ENCODE measurements around the gene HEATR9.

The HEATR9 gene, protein sequence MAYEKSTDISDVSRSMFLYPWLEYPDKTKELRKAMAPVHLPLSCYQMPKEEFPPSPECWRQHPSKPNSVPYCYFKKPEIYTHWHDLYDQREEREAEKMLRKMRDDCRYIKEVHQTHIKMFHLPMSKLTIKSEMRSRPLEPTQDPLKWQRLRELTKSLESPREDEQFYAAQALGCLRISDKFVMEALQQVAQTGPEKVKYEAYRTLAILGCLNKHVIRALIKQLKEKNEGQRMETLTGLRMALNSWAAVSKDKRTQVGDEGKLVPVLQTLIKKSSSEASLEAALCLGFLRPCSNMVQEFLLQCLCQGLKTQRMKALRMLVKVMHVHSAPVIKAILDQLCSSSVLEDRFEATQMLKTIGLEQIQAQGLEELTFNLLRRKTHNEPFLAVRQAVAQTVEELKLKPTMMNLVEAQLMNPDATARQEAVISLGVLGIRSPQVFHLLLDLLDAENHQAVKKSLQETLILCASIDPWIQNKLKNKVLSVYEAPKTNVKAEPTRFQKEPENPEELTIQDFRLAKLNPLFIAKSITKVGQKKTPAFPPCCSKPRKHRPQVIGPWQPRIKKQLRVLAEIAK

GRCh38 chr17:35868737-35869136 lies at the start of gene HEATR9:
Gene HEATR9, minus strand, starts transcription at chr17:35868891. Its CDS starts 149 bp downstream, at chr17:35868742.
- no peak within 1 kb of the TSS for H3K27ac ChIP-seq (ENCODE audit: low read depth, low read length)

DNA sequence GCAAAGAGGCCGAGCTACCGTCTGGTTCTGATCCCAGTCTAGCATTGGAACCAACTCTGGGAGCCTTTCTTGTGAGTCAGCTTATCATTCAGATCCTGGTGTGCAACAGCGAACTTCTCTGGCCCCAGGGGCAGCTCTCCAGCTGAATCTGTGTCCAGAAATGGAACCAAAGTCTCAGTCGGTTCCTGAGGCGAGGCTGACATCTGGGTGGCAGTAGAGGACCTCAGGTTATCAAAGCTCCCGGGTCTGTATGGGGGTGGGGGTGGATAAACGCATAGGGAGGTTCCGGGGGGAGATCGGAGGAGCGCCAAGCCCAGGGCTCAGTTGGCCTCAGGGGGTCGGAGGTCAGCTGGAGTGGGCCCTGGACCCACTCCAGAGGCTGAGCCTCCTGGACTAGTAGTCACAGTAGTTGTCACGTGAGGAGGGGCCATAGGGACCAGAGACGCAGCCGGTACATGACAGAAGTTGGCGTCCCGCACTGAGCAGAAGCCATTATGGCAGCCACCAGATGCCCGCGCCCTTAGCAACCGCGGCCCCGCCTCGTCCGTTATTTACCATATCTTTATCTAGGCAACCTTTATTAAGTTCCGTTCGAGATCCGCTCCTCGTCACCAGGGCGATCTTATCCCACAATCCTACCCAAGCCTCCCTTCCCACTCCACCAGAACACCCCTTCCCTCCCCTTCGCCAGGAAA lies 49.0 kb upstream of the HEATR9 start:
- peaks cover 2% of the 10 kb centered on the region; the same call in 1 of the 2 replicates for H3K36me3 ChIP-seq (ENCODE audit: control insufficient read depth, insufficient read depth, low read length)
- no peak overlapping the region for H3K27ac ChIP-seq (ENCODE audit: low read depth, low read length)
- no peaks in the 10 kb centered on the region for H3K27me3 ChIP-seq (ENCODE audit: control insufficient read depth, insufficient read depth, low read length)
- H3K9ac ChIP-seq (ENCODE audit: low read depth, low read length) = no peak overlapping the region
- H3K9me3 ChIP-seq (ENCODE audit: control insufficient read depth, insufficient read depth, low read length) = peaks cover 20% of the 10 kb centered on the region
- no peaks in the 10 kb centered on the region for H3K4me1 ChIP-seq (ENCODE audit: control insufficient read depth, insufficient read depth, low read length)
- no peak overlapping the region for H3K4me3 ChIP-seq (ENCODE audit: low read depth, low read length)

More at GRCh38 chr17:35868737-35869136, at the start of gene HEATR9:
- H3K4me3 ChIP-seq (ENCODE audit: low read depth, low read length) = no peak within 1 kb of the TSS
- H3K36me3 ChIP-seq (ENCODE audit: control insufficient read depth, insufficient read depth, low read length) = no peaks in the 10 kb centered on the region
- H3K4me1 ChIP-seq (ENCODE audit: control insufficient read depth, insufficient read depth, low read length) = 0 out of 2 replicates have a peak, but pooled peaks cover 3% of the 10 kb centered on the region
- no peak within 1 kb of the TSS for H3K9ac ChIP-seq (ENCODE audit: low read depth, low read length)
- no peaks in the 10 kb centered on the region for H3K27me3 ChIP-seq (ENCODE audit: control insufficient read depth, insufficient read depth, low read length)
- no peaks in the 10 kb centered on the region for H3K9me3 ChIP-seq (ENCODE audit: control insufficient read depth, insufficient read depth, low read length)

DNA sequence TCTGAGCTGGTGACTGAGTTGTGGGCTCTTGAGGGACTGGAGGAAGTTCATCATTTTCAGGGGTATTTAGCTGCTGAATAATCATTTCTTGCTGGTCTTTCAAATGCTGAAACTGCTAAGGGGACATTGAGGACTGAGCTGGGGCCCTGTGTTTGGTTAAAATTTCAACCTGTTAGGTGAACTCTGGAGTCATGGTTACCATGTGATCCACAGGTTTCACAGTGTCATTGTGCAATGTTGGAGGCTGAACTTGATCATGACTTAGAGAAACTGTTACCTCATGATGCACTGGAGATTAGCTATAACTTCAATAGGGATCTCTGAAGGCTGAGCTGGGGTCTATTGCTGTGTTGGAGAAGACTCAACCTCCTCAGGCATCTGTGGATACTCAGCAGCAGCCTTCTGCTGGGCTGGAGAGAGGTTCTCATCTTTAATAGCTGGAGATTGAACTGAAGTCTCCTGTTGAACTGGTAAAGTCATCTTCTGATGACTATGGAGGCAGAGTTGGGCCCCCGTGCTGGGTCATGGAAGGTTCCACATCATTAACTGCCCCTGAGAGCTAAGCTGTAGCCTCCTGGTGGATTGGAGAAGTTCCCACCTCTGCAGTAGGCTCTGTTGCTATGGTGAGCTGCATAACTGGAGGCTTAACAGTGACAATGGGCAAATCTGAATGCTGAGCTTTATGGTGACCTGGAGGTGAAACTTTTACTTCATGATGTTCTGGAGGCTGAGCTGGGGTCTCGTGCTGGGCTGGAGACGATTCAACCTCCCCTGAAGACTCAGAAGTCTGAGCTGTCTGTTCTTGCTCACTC lies 46.7 kb upstream of the HEATR9 start:
- no peak overlapping the region for H3K4me3 ChIP-seq (ENCODE audit: low read depth, low read length)
- H3K9me3 ChIP-seq (ENCODE audit: control insufficient read depth, insufficient read depth, low read length) = peaks cover 28% of the 10 kb centered on the region
- H3K27ac ChIP-seq (ENCODE audit: low read depth, low read length) = no peak overlapping the region
- H3K9ac ChIP-seq (ENCODE audit: low read depth, low read length) = no peak overlapping the region
- H3K27me3 ChIP-seq (ENCODE audit: control insufficient read depth, insufficient read depth, low read length) = no peaks in the 10 kb centered on the region
- H3K4me1 ChIP-seq (ENCODE audit: control insufficient read depth, insufficient read depth, low read length) = no peaks in the 10 kb centered on the region
- H3K36me3 ChIP-seq (ENCODE audit: control insufficient read depth, insufficient read depth, low read length) = no peaks in the 10 kb centered on the region

- Histone ChIP-seq H3K27ac (ENCODE audit: low read depth, low read length) (no peak overlapping the region), H3K36me3 (ENCODE audit: control insufficient read depth, insufficient read depth, low read length) (no peaks in the 10 kb centered on the region), H3K9ac (ENCODE audit: low read depth, low read length) (no peak overlapping the region), H3K4me1 (ENCODE audit: control insufficient read depth, insufficient read depth, low read length) (no peaks in the 10 kb centered on the region), H3K9me3 (ENCODE audit: control insufficient read depth, insufficient read depth, low read length) (peaks cover 28% of the 10 kb centered on the region), H3K4me3 (ENCODE audit: low read depth, low read length) (no peak overlapping the region), H3K27me3 (ENCODE audit: control insufficient read depth, insufficient read depth, low read length) (no peaks in the 10 kb centered on the region)
Observed at GRCh38 chr17:35914354-35914753, 45.7 kb upstream of the HEATR9 start.

GRCh38 chr17:35913609-35914008 lies 44.9 kb upstream of the HEATR9 start:
- no peak overlapping the region for H3K9ac ChIP-seq (ENCODE audit: low read depth, low read length)
- no peaks in the 10 kb centered on the region for H3K27me3 ChIP-seq (ENCODE audit: control insufficient read depth, insufficient read depth, low read length)
- H3K4me3 ChIP-seq (ENCODE audit: low read depth, low read length) = no peak overlapping the region
- peaks cover 28% of the 10 kb centered on the region for H3K9me3 ChIP-seq (ENCODE audit: control insufficient read depth, insufficient read depth, low read length)
- H3K27ac ChIP-seq (ENCODE audit: low read depth, low read length) = no peak overlapping the region
- H3K36me3 ChIP-seq (ENCODE audit: control insufficient read depth, insufficient read depth, low read length) = no peaks in the 10 kb centered on the region
- no peaks in the 10 kb centered on the region for H3K4me1 ChIP-seq (ENCODE audit: control insufficient read depth, insufficient read depth, low read length)

DNA sequence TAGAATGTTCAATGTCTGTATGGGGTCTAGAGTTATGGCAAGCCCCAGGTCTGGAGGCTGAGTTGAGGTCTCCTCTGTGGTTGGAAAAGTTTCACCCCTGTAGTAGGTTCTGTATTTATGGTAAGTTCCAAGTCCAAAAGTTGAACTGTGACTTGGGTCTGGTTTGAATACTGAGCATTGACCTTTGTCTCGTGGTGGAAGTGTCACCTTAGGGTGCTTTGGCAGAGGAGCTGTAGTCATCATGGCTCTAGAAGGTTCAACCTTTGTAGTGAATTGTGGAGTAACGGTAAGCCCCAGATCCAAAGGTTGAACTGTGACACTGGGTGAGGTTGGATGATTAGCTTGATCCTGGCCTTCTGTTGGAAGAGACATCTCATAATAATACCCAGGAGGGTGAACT lies 44.3 kb upstream of the HEATR9 start:
- peaks cover 28% of the 10 kb centered on the region for H3K9me3 ChIP-seq (ENCODE audit: control insufficient read depth, insufficient read depth, low read length)
- H3K27ac ChIP-seq (ENCODE audit: low read depth, low read length) = no peak overlapping the region
- H3K4me3 ChIP-seq (ENCODE audit: low read depth, low read length) = no peak overlapping the region
- H3K36me3 ChIP-seq (ENCODE audit: control insufficient read depth, insufficient read depth, low read length) = no peaks in the 10 kb centered on the region
- H3K27me3 ChIP-seq (ENCODE audit: control insufficient read depth, insufficient read depth, low read length) = no peaks in the 10 kb centered on the region
- no peaks in the 10 kb centered on the region for H3K4me1 ChIP-seq (ENCODE audit: control insufficient read depth, insufficient read depth, low read length)
- H3K9ac ChIP-seq (ENCODE audit: low read depth, low read length) = no peak overlapping the region

DNA sequence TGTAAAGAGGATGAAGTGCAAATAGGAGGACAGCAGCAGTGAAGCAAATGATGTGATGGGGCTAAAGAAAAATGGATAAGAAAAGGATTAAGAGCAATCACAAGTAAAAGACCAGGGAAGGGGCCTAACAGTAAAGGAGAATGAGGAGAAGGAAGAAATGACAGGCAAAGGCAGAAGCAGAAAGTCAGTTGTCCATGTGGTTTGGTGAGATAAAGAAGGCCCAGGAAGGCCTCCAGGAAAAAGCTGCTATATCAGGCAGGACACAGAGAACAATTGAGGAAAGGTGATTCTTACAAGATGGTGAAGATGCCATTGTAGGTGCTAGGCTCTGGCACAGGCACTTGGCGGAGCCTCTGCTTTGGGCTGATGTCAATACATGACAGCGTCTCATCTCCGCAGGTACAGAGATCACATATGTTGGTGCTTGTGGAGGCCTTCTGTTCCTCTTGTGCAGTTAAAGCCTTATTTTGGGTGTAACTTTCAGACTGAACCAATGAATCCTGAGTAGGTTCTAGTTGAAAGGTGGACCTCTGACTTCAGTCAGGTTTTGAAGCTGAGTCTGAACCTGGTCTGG lies 43.7 kb upstream of the HEATR9 start:
- Histone ChIP-seq H3K27me3 (ENCODE audit: control insufficient read depth, insufficient read depth, low read length) (no peaks in the 10 kb centered on the region), H3K4me3 (ENCODE audit: low read depth, low read length) (no peak overlapping the region), H3K27ac (ENCODE audit: low read depth, low read length) (no peak overlapping the region), H3K9me3 (ENCODE audit: control insufficient read depth, insufficient read depth, low read length) (peaks cover 28% of the 10 kb centered on the region), H3K36me3 (ENCODE audit: control insufficient read depth, insufficient read depth, low read length) (no peaks in the 10 kb centered on the region), H3K9ac (ENCODE audit: low read depth, low read length) (no peak overlapping the region), H3K4me1 (ENCODE audit: control insufficient read depth, insufficient read depth, low read length) (no peaks in the 10 kb centered on the region)

DNA sequence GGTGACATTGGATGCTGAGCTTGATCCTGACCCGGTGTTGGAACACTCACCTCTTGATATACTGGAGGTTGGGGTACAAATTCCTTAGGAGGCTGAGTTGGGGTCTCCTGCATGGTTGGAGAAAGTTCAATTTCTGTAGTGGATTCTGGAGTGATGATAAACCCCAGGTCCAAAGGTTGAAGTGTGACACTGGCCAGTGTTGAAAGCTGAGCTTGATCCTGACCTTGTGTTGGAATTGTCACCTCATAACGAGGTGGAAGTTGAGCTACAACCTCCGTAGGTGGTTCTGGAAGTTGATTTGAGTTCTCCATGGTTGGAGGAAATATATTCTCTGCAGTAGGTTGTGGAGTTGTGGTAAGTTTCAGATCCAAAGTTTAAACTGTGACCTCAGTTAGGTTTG lies 40.7 kb upstream of the HEATR9 start:
- Histone ChIP-seq H3K27ac (ENCODE audit: low read depth, low read length) (no peak overlapping the region), H3K4me1 (ENCODE audit: control insufficient read depth, insufficient read depth, low read length) (no peaks in the 10 kb centered on the region), H3K36me3 (ENCODE audit: control insufficient read depth, insufficient read depth, low read length) (no peaks in the 10 kb centered on the region), H3K27me3 (ENCODE audit: control insufficient read depth, insufficient read depth, low read length) (no peaks in the 10 kb centered on the region), H3K9ac (ENCODE audit: low read depth, low read length) (no peak overlapping the region), H3K9me3 (ENCODE audit: control insufficient read depth, insufficient read depth, low read length) (peaks cover 28% of the 10 kb centered on the region), H3K4me3 (ENCODE audit: low read depth, low read length) (no peak overlapping the region)

DNA sequence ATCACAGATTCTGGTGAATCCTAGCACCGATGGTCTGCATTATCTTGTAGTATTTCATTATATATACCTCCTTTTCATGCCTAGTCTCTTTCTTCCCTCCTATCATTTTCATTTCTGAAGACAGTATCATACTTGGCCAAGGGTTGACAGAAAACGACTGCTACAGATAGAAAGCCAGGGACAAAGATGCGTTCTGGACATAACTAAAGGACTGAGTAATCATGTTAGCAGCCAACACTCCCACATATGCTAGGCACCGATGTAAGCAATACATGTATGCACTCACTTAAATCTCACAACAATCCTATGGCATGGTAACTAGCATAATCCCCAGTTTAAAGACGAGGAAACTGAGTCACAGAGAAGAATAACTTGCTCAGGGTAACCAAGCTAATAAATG lies 39.0 kb upstream of the HEATR9 start:
- Histone ChIP-seq H3K9ac (ENCODE audit: low read depth, low read length) (no peak overlapping the region), H3K36me3 (ENCODE audit: control insufficient read depth, insufficient read depth, low read length) (no peaks in the 10 kb centered on the region), H3K4me3 (ENCODE audit: low read depth, low read length) (no peak overlapping the region), H3K4me1 (ENCODE audit: control insufficient read depth, insufficient read depth, low read length) (no peaks in the 10 kb centered on the region), H3K27ac (ENCODE audit: low read depth, low read length) (no peak overlapping the region), H3K9me3 (ENCODE audit: control insufficient read depth, insufficient read depth, low read length) (peaks cover 15% of the 10 kb centered on the region; the same call in 1 of the 2 replicates), H3K27me3 (ENCODE audit: control insufficient read depth, insufficient read depth, low read length) (no peaks in the 10 kb centered on the region)

DNA sequence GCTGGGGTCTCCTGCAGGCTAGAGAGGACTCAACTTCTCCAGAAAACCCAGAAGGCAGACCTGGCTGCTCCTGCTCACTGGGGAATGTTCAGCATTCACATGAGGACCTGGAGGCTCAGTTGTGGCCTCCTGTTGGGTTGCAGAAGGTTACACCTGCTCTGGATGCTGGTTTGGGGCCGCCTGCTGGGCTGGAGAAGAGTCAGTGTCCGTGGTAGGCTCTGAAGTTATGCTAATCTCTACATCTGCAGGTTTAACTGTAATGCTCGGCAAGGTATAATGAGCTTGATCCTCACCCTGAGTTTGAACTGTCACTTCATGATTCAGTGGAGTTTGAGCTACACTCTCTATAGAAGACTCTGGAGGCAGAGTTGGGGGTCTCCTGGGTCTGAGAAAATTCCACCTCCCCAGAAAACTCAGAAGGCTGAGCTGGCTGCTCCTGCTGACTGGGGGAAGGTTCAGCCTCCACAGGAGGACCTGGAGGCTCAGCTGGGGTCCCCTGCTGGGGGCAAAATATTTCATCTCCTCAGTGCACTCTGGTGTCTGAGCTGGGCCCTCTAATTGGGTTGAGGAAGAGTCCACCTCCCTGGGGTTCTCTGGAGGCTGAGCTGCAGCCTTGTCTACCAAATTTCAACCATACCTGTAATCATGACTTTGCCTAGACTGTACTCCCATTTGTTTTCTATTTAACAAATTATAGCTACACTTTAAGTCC lies 38.4 kb upstream of the HEATR9 start:
- H3K4me1 ChIP-seq (ENCODE audit: control insufficient read depth, insufficient read depth, low read length) = no peaks in the 10 kb centered on the region
- H3K4me3 ChIP-seq (ENCODE audit: low read depth, low read length) = no peak overlapping the region
- no peak overlapping the region for H3K27ac ChIP-seq (ENCODE audit: low read depth, low read length)
- no peaks in the 10 kb centered on the region for H3K27me3 ChIP-seq (ENCODE audit: control insufficient read depth, insufficient read depth, low read length)
- no peak overlapping the region for H3K9ac ChIP-seq (ENCODE audit: low read depth, low read length)
- H3K36me3 ChIP-seq (ENCODE audit: control insufficient read depth, insufficient read depth, low read length) = no peaks in the 10 kb centered on the region
- H3K9me3 ChIP-seq (ENCODE audit: control insufficient read depth, insufficient read depth, low read length) = peaks cover 12% of the 10 kb centered on the region; the same call in 1 of the 2 replicates

All from HUES48 (cell line).